WTC11 (cell line): ENCODE measurements around the gene HMGB1. TPM values are rescaled to one million over a fixed set of nuclear protein-coding genes. Genes with fewer than 3 reads are reported as not detected.

Experiments used
- ATAC-seq: fragments of 200-7000 bp; cut with Tn5 transposase; 2 replicates; pipeline ENCODE4 v1.10.0; 2021; ENCODE audit warnings: mild to moderate bottlenecking, moderate library complexity
- CTCF ChIA-PET: fragments of 300-600 bp; sonication (Branson Sonifier 250); formaldehyde crosslinking; loops from one replicate; lab custom pipeline; 2021; ENCODE audit warnings: antibody characterized with exemption; lab: Charles Lee
- POLR2A ChIA-PET: fragments of 350-600 bp; sonication (Branson Sonifier 250); formaldehyde crosslinking; loops from one replicate; lab custom pipeline; 2021; ENCODE audit warnings: antibody characterized with exemption; lab: Charles Lee
- DNase-seq: peaks from one replicate; pipeline ENCODE4 v3.0.0; 2021; ENCODE audit warnings: low spot score
- H3K27ac Mint-ChIP-seq: 2 replicates; pipeline ENCODE4 v1.8.0; 2021; ENCODE audit warnings: mixed read lengths
- H3K27me3 Mint-ChIP-seq: 2 replicates; pipeline ENCODE4 v1.8.0; 2021; ENCODE audit warnings: low read depth, mild to moderate bottlenecking, moderate library complexity, mixed read lengths
- H3K36me3 Mint-ChIP-seq: 2 replicates; pipeline ENCODE4 v1.8.0; 2021; ENCODE audit warnings: mixed read lengths
- H3K4me1 Mint-ChIP-seq: 2 replicates; pipeline ENCODE4 v1.8.0; 2022; ENCODE audit warnings: mixed read lengths
- H3K4me3 Mint-ChIP-seq: 2 replicates; pipeline ENCODE4 v1.8.0; 2021; ENCODE audit warnings: mild to moderate bottlenecking, moderate library complexity, mixed read lengths
- H3K9me3 Mint-ChIP-seq: 2 replicates; pipeline ENCODE4 v1.8.0; 2021; ENCODE audit warnings: mixed read lengths
- ATF1 ChIP-seq: sonication (generic); formaldehyde crosslinking; IDR thresholded peaks from 2 replicates; pipeline ENCODE4 v1.8.1; 2023; ENCODE audit warnings: mild to moderate bottlenecking, moderate library complexity, missing genetic modification reagents
- CBFB ChIP-seq: sonication (generic); formaldehyde crosslinking; IDR thresholded peaks from 2 replicates; pipeline ENCODE4 v1.8.1; 2022; ENCODE audit warnings: mild to moderate bottlenecking, low read depth, missing genetic modification reagents
- ELF4 ChIP-seq: sonication (generic); formaldehyde crosslinking; IDR thresholded peaks from 2 replicates; pipeline ENCODE4 v1.8.1; 2022; ENCODE audit warnings: low read depth, mild to moderate bottlenecking, moderate library complexity, missing genetic modification reagents
- ERG ChIP-seq: fragments of 250-450 bp; sonication (Bioruptor Pico); IDR thresholded peaks from 2 replicates; pipeline ENCODE4 v1.8.0; 2021; ENCODE audit warnings: mild to moderate bottlenecking
- FOXK1 ChIP-seq: sonication (generic); formaldehyde crosslinking; IDR thresholded peaks from 2 replicates; pipeline ENCODE4 v1.8.0; 2022; ENCODE audit warnings: mild to moderate bottlenecking, moderate library complexity, missing genetic modification reagents
- FOXP1 ChIP-seq: sonication (generic); formaldehyde crosslinking; IDR thresholded peaks from 2 replicates; pipeline ENCODE4 v1.8.0; 2022; ENCODE audit warnings: missing genetic modification reagents, mild to moderate bottlenecking, moderate library complexity, borderline replicate concordance
- MAX ChIP-seq: sonication (generic); formaldehyde crosslinking; IDR thresholded peaks from 2 replicates; pipeline ENCODE4 v1.8.0; 2022; ENCODE audit warnings: mild to moderate bottlenecking, missing genetic modification reagents
- MYBL2 ChIP-seq: sonication (generic); formaldehyde crosslinking; IDR thresholded peaks from 2 replicates; pipeline ENCODE4 v1.8.1; 2023; ENCODE audit warnings: mild to moderate bottlenecking, moderate library complexity, missing genetic modification reagents
- PRDM15 ChIP-seq: sonication (generic); formaldehyde crosslinking; IDR thresholded peaks from 2 replicates; pipeline ENCODE4 v1.8.0; 2022; ENCODE audit warnings: missing genetic modification reagents
- ZNF121 ChIP-seq: sonication (generic); formaldehyde crosslinking; IDR thresholded peaks from 2 replicates; pipeline ENCODE4 v1.8.0; 2023; ENCODE audit warnings: missing genetic modification reagents
- ZNF263 ChIP-seq: sonication (generic); formaldehyde crosslinking; IDR thresholded peaks from 2 replicates; pipeline ENCODE4 v1.8.1; 2022; ENCODE audit warnings: low read depth, mild to moderate bottlenecking, moderate library complexity, missing genetic modification reagents
- ZNF317 ChIP-seq: sonication (generic); formaldehyde crosslinking; IDR thresholded peaks from 2 replicates; pipeline ENCODE4 v1.8.1; 2023; ENCODE audit warnings: low read depth, mild to moderate bottlenecking, moderate library complexity, missing genetic modification reagents, borderline replicate concordance
- ZSCAN18 ChIP-seq: fragments of 250-450 bp; sonication (Bioruptor Pico); IDR thresholded peaks from 2 replicates; pipeline ENCODE4 v2.1.2; 2022; ENCODE audit warnings: mild to moderate bottlenecking, moderate library complexity
- total RNA-seq: library from RNA; stranded (reverse); gene quantifications from 3 replicates; pipeline ENCODE4 v1.2.3, GENCODE V29; 2021

HMGB1 gene
- total RNA-seq, 1 experiment from 2014 or later = 640 TPM

- peak within 1 kb of the TSS; percentile 91 for H3K27ac Mint-ChIP-seq
- ChIA-PET CTCF (interaction anchor here (0.6 to 1.7 kb wide), 8 partner anchors 14 to 1559 kb away, joined by 3 to 6 read pairs (median 4); no protein-coding TSS in a partner anchor), POLR2A (interaction anchor here (1.1 to 1.3 kb wide), 7 partner anchors 15 to 290 kb away, joined by 3 to 13 read pairs (median 5); partner anchors contain the start of gene HMGB1)
- no peaks in the 10 kb centered on the region for H3K9me3 Mint-ChIP-seq
- peak within 1 kb of the TSS; percentile 82 for H3K4me3 Mint-ChIP-seq
- H3K27me3 Mint-ChIP-seq = peaks cover 18% of the 10 kb centered on the region
- TF ChIP-seq CBFB (CRISPR knock-in tag) = no peak
- TF ChIP-seq FOXK1 (CRISPR knock-in tag) = 0 out of 2 replicates have a peak, but pooled peaks have one; percentile 29
- TF ChIP-seq ZNF263 (CRISPR knock-in tag) = peak; percentile 28; the same call in 1 of the 2 replicates
- H3K4me1 Mint-ChIP-seq = peaks cover 16% of the 10 kb centered on the region
- DNase-seq (no peak), ATAC-seq (peak; percentile 89)
- no peaks in the 10 kb centered on the region for H3K36me3 Mint-ChIP-seq
These were observed 43.5 kb downstream of the HMGB1 start, which contains the start of gene UBE2L5 for GRCh38 chr13:30422054-30422839. TSS of gene UBE2L5 (plus strand) at chr13:30422493. CDS start at chr13:30427991, 5,498 bp downstream.

GRCh38 chr13:30421093-30422053 is 44.4 kb downstream of the HMGB1 start:
- ChIA-PET POLR2A (interaction anchor here (1.1 to 1.3 kb wide), 7 partner anchors 14 to 289 kb away, joined by 3 to 13 read pairs (median 5); partner anchors contain the start of gene HMGB1), CTCF (interaction anchor here (0.6 to 1.7 kb wide), 10 partner anchors 13 to 1558 kb away, joined by 3 to 6 read pairs (median 4); no protein-coding TSS in a partner anchor)
- ATAC-seq (peak; percentile 64), DNase-seq (peak; percentile 72)
- Mint-ChIP-seq H3K27ac (peak overlapping the region; percentile 91), H3K36me3 (no peaks in the 10 kb centered on the region), H3K4me3 (peak overlapping the region; percentile 82), H3K9me3 (no peaks in the 10 kb centered on the region), H3K27me3 (peaks cover 18% of the 10 kb centered on the region), H3K4me1 (peaks cover 16% of the 10 kb centered on the region)
- TF ChIP-seq ATF1 (CRISPR knock-in tag) (no peak), MYBL2 (CRISPR knock-in tag) (no peak), MAX (CRISPR knock-in tag) (peak; percentile 50; the same call in 1 of the 2 replicates), PRDM15 (peak; percentile 44; the same call in 1 of the 2 replicates), ELF4 (CRISPR knock-in tag) (no peak), ZSCAN18 (CRISPR knock-in tag) (no peak), ZNF121 (CRISPR knock-in tag) (no peak), FOXP1 (CRISPR knock-in tag) (0 out of 2 replicates have a peak, but pooled peaks have one; percentile 47), ZNF317 (CRISPR knock-in tag) (no peak), ERG (CRISPR knock-in tag) (no peak), FOXK1 (CRISPR knock-in tag) (0 out of 2 replicates have a peak, but pooled peaks have one; percentile 30)
